HepG2 (cell line): ENCODE data around the gene MSRB3. TPM values are rescaled to one million over a fixed set of nuclear protein-coding genes. Genes with fewer than 3 reads are reported as not detected.

Experiments used
- ATAC-seq: fragments of 200-7000 bp; cut with Tn5 transposase; 3 replicates; pipeline ENCODE4 v1.9.1; 2020; ENCODE audit warnings: mild to moderate bottlenecking, moderate library complexity
- BruUV-seq: library from RNA; stranded (reverse); fragments of 400-500 nt; replicated peaks from 2 replicates; lab custom pipeline; 2021; lab: Mats Ljungman, UMichigan
- CTCF ChIA-PET: fragments of 300-600 bp; formaldehyde crosslinking; extraction: SDS; loops from one replicate; lab custom pipeline; 2021; ENCODE audit warnings: low total read pairs, inconsistent platforms, low intra/inter-chr PET ratio; lab: Yijun Ruan, JAX
- POLR2A ChIA-PET: fragments of 350-600 bp; sonication (Branson Sonifier 250); formaldehyde crosslinking; loops from one replicate; lab custom pipeline; 2020; ENCODE audit warnings: antibody characterized with exemption, inconsistent platforms; lab: Yijun Ruan, JAX
- DNase-seq: peaks from one replicate; pipeline ENCODE4 v3.0.0-alpha.2; 2015; ENCODE audit warnings: low spot score
- FAIRE-seq: peaks from 3 replicates; lab custom pipeline; 2011; peaks lifted over from hg19 to GRCh38; lab: Jason Lieb, UNC
- H2AFZ ChIP-seq: one replicate; pipeline ENCODE4 v1.6.1; 2011; ENCODE audit warnings: low read length, inconsistent platforms
- H3K27ac ChIP-seq: fragments of 300-600 bp; 3 replicates; pipeline ENCODE4 v1.8.0; 2011; ENCODE audit warnings: mixed run types, mild to moderate bottlenecking, mixed read lengths, low read length, inconsistent platforms; ENCODE audit not compliant: insufficient read depth; ENCODE audit errors: extremely low read length
- H3K27me3 ChIP-seq, 2 experiments: fragments of 200-600 bp in 1 of 2; 2 replicates in 1 of 2; 3 replicates in 1 of 2; pipeline versions ENCODE4 v1.6.0 to v1.8.0; 2011; ENCODE audit warnings: low read length in 2 of 2, mild to moderate bottlenecking in 2 of 2, moderate library complexity in 2 of 2, inconsistent platforms in 1 of 2; ENCODE audit not compliant: insufficient read depth in 2 of 2, control insufficient read depth in 1 of 2
- H3K36me3 ChIP-seq, 2 experiments: fragments of 200-600 bp in 1 of 2; replicated peaks in 1 of 2; 2 replicates in 1 of 2; 3 replicates in 1 of 2; pipeline versions ENCODE4 v1.5.1 to v1.8.0; 2011; ENCODE audit warnings: low read length in 2 of 2, inconsistent platforms in 1 of 2; ENCODE audit not compliant: insufficient read depth in 2 of 2, control insufficient read depth in 1 of 2
- H3K4me1 ChIP-seq: 2 replicates; pipeline ENCODE4 v1.5.1; 2012; ENCODE audit warnings: low read length, inconsistent platforms; ENCODE audit not compliant: insufficient read depth
- H3K4me2 ChIP-seq: 2 replicates; pipeline ENCODE4 v1.6.0; 2011; ENCODE audit warnings: low read depth, low read length, inconsistent platforms
- H3K4me3 ChIP-seq, 3 experiments: fragments of 200-600 bp in 1 of 3; sonication (generic), shearing (Covaris generic) in 1 of 3; replicated peaks in 1 of 3; 2 replicates each; pipeline ENCODE4 v1.5.1; 2011 to 2016; ENCODE audit warnings: low read length in 3 of 3, inconsistent platforms in 2 of 3, low read depth in 2 of 3, mild to moderate bottlenecking in 2 of 3, control low read depth in 1 of 3, mixed read lengths in 1 of 3; ENCODE audit not compliant: insufficient read depth in 1 of 3
- H3K79me2 ChIP-seq: one replicate; pipeline ENCODE4 v1.6.1; 2011; ENCODE audit warnings: low read length, inconsistent platforms; ENCODE audit not compliant: insufficient read depth
- H3K9ac ChIP-seq: 2 replicates; pipeline ENCODE4 v1.6.0; 2011; ENCODE audit warnings: mild to moderate bottlenecking, low read depth, low read length, inconsistent platforms; ENCODE audit not compliant: insufficient read depth
- H3K9me3 ChIP-seq: 2 replicates; pipeline ENCODE4 v1.5.1; 2012; ENCODE audit warnings: mild to moderate bottlenecking, low read length
- H4K20me1 ChIP-seq: 2 replicates; pipeline ENCODE4 v1.6.0; 2011; ENCODE audit warnings: inconsistent platforms, mild to moderate bottlenecking, low read length, moderate library complexity; ENCODE audit not compliant: insufficient read depth
- DNMT3B ChIP-seq: conservative IDR thresholded peaks from 2 replicates; pipeline ENCODE4 v1.6.1; 2016; ENCODE audit warnings: missing biosample characterization, control low read depth
- E2F2 ChIP-seq: sonication (generic); formaldehyde crosslinking; IDR thresholded peaks from 2 replicates; pipeline ENCODE4 v1.4.0; 2020; ENCODE audit warnings: missing genetic modification reagents, borderline replicate concordance
- FOSL1 ChIP-seq: sonication (generic); formaldehyde crosslinking; IDR thresholded peaks from 2 replicates; pipeline ENCODE4 v1.9.0; 2021; ENCODE audit warnings: missing genetic modification reagents, borderline replicate concordance
- GATAD2A ChIP-seq: IDR thresholded peaks from 2 replicates; pipeline ENCODE4 v1.6.1; 2016
- GPBP1L1 ChIP-seq: sonication (generic); formaldehyde crosslinking; IDR thresholded peaks from 2 replicates; pipeline ENCODE4 v1.5.0; 2020; ENCODE audit warnings: mild to moderate bottlenecking, missing genetic modification reagents
- JARID2 ChIP-seq: sonication (generic); formaldehyde crosslinking; IDR thresholded peaks from 2 replicates; pipeline ENCODE4 v1.8.1; 2023; ENCODE audit warnings: missing genetic modification reagents, inconsistent platforms; ENCODE audit not compliant: insufficient replicate concordance
- KLF6 ChIP-seq: IDR thresholded peaks from 2 replicates; pipeline ENCODE4 v1.8.0; 2016; ENCODE audit warnings: missing biosample characterization, missing genetic modification reagents
- NCOA2 ChIP-seq: sonication (generic); formaldehyde crosslinking; IDR thresholded peaks from 2 replicates; pipeline ENCODE4 v1.8.0; 2022; ENCODE audit warnings: inconsistent platforms
- SALL2 ChIP-seq: sonication (generic); formaldehyde crosslinking; IDR thresholded peaks from 2 replicates; pipeline ENCODE4 v1.8.1; 2023; ENCODE audit warnings: mild to moderate bottlenecking, missing genetic modification reagents, inconsistent platforms
- TSC22D2 ChIP-seq: sonication (generic); formaldehyde crosslinking; IDR thresholded peaks from 2 replicates; pipeline ENCODE4 v1.5.1; 2020; ENCODE audit warnings: missing genetic modification reagents, mild to moderate bottlenecking, borderline replicate concordance
- YEATS4 ChIP-seq: sonication (generic); formaldehyde crosslinking; IDR thresholded peaks from 2 replicates; pipeline ENCODE4 v1.4.0; 2020; ENCODE audit warnings: missing genetic modification reagents, borderline replicate concordance
- ZIK1 ChIP-seq: sonication (generic); formaldehyde crosslinking; IDR thresholded peaks from 2 replicates; pipeline ENCODE4 v1.5.0; 2020; ENCODE audit warnings: mild to moderate bottlenecking, low read depth, missing genetic modification reagents, borderline replicate concordance
- ZNF274 ChIP-seq: sonication (generic); formaldehyde crosslinking; IDR thresholded peaks from 2 replicates; pipeline ENCODE4 v1.5.1; 2020; ENCODE audit warnings: mild to moderate bottlenecking, missing genetic modification reagents
- ZNF333 ChIP-seq: sonication (generic); formaldehyde crosslinking; IDR thresholded peaks from 2 replicates; pipeline ENCODE4 v1.4.0; 2020; ENCODE audit warnings: mild to moderate bottlenecking, missing genetic modification reagents, borderline replicate concordance
- ZNF782 ChIP-seq: sonication (generic); formaldehyde crosslinking; IDR thresholded peaks from 2 replicates; pipeline ENCODE4 v1.4.0; 2020; ENCODE audit warnings: missing genetic modification reagents, mild to moderate bottlenecking, borderline replicate concordance
- WGBS: methylation state at CpG from one replicate; pipeline ENCODE4 v1.1.6; 2017; ENCODE audit warnings: low lambda C conversion rate; 5-methylcytosine and 5-hydroxymethylcytosine counted together
- in situ Hi-C: cut with HindIII; loops from 2 replicates; pipeline ENCODE4 v1.10.0; 2017; ENCODE audit warnings: low pct_unique_long_range_greater_than_20kb; ENCODE audit not compliant: extremely low pct_ligation_motif_present
- intact Hi-C: fragments of 100-400 bp; cut with micrococcal nuclease; formaldehyde crosslinking; loops from one replicate; pipeline ENCODE4 v1.10.0; 2022; ENCODE audit not compliant: unreplicated experiment
- polyA plus RNA-seq, 8 experiments: library from polyadenylated mRNA; depleted of rRNA in 3 of 8; stranded (reverse) in 7 of 8; unstranded in 1 of 8; fragments of >200 nt; fragmentation: Illumina TruSeq in 4 of 8; extraction: Trizol in 4 of 8; gene quantifications; 2 replicates each; pipeline versions ENCODE4 v1.2.1 to v1.2.3, GENCODE V29; 2011 to 2016; ENCODE audit warnings: low read depth in 4 of 8, missing spikeins in 1 of 8, mixed read lengths in 1 of 8; ENCODE audit not compliant: insufficient read depth in 1 of 8
- total RNA-seq, 5 experiments: library from RNA; depleted of rRNA; stranded (reverse); fragments of >200 nt; fragmentation: Illumina TruSeq; extraction: Trizol; gene quantifications; 2 replicates each; pipeline ENCODE4 v1.2.3, GENCODE V29; 2016; ENCODE audit warnings: low read depth in 1 of 5

Gene MSRB3
- total and polyA plus RNA-seq, 2 of the 13 experiments (the other 11 are each of a cell fraction or from before 2014, with no cell fraction given), result 1.5 to 1.9 TPM

DNA sequence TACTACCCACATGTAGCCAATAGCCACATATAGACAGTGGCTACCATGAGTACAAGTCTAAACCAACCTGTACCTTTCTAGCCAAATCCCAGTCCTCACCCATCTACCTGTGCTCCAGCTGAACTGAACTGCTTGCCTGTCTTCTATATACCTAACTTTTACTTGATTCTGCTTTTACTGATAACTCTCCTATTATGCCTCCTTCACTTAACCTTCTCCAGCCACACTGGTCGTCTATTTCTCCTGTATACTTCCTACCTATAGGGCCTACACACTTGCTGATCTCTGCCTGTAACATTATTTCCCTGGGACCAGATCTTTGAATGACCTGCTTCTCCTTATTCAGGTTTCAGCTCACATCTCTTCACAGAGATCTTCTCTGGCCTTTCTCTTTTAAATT lies 26.0 kb upstream of the MSRB3 start:
- no TSS peak for BruUV-seq
- H3K4me2 ChIP-seq, result no peak overlapping the region
- ATAC-seq (no peak), DNase-seq (no peak), FAIRE-seq (no peak)
- H3K9ac ChIP-seq, result no peak overlapping the region
- no peak overlapping the region for H2AFZ ChIP-seq
- in situ Hi-C loops (loop anchor here (25.0 kb wide), 1 partner anchor 365 kb away; no protein-coding TSS in a partner anchor), intact Hi-C loops (no loop called here)
- no peaks in the 10 kb centered on the region for H3K36me3 ChIP-seq
- CTCF ChIA-PET, result no interaction called here
- no peaks in the 10 kb centered on the region for H4K20me1 ChIP-seq
- H3K27ac ChIP-seq, result no peak overlapping the region
- POLR2A ChIA-PET, result no interaction called here
- no peaks in the 10 kb centered on the region for H3K27me3 ChIP-seq
- WGBS, result 28% methylated on average over 1 of the region's 1 CpG
- TF ChIP-seq GATAD2A (CRISPR knock-in tag) (no peak), JARID2 (CRISPR knock-in tag) (no peak), FOSL1 (CRISPR knock-in tag) (no peak), YEATS4 (CRISPR knock-in tag) (no peak), NCOA2 (CRISPR knock-in tag) (no peak), E2F2 (CRISPR knock-in tag) (no peak), KLF6 (CRISPR knock-in tag) (no peak), TSC22D2 (no peak), ZIK1 (CRISPR knock-in tag) (no peak), DNMT3B (CRISPR knock-in tag) (no peak), ZNF274 (no peak), ZNF333 (CRISPR knock-in tag) (no peak), ZNF782 (no peak), SALL2 (CRISPR knock-in tag) (no peak), GPBP1L1 (CRISPR knock-in tag) (no peak)
- no peaks in the 10 kb centered on the region for H3K4me1 ChIP-seq
- H3K79me2 ChIP-seq, result no peaks in the 10 kb centered on the region
- no peak overlapping the region for H3K4me3 ChIP-seq
- no peaks in the 10 kb centered on the region for H3K9me3 ChIP-seq
